ENCODE measurements around the gene KIAA1958. TPM values are rescaled to one million over a fixed set of nuclear protein-coding genes. Genes with fewer than 3 reads are reported as not detected.

Gene KIAA1958
- total and polyA plus RNA-seq, 2 donors from 2014 or later = 2.6 to 15.3 TPM

- no peaks in the 10 kb centered on the region for H3K4me1 ChIP-seq (ENCODE audit: control insufficient read depth in 2 of 3, insufficient read depth in 2 of 3, low read depth in 1 of 3, low read length in 3 of 3)
- H3K4me3 ChIP-seq (ENCODE audit: low read length in 3 of 3) = no peak overlapping the region
- H3K27ac ChIP-seq (ENCODE audit: low read depth in 2 of 2, low read length in 2 of 2) = no peak overlapping the region
- no peaks in the 10 kb centered on the region for H3K9me3 ChIP-seq (ENCODE audit: control insufficient read depth in 2 of 3, insufficient read depth in 1 of 3, low read length in 3 of 3)
- H3K9ac ChIP-seq (ENCODE audit: low read length in 3 of 3) = no peak overlapping the region
- intact Hi-C loops (cut with DNase I) = no loop called here
- no peak for DNase-seq
- peaks cover 0 to 7% (median 5%) of the 10 kb centered on the region in 3 donors for H3K36me3 ChIP-seq (ENCODE audit: control insufficient read depth in 2 of 3, insufficient read depth in 3 of 3, low read length in 3 of 3)
- TF ChIP-seq CTCF (IDR thresholded peaks at IDR 0.05; ENCODE audit: borderline replicate concordance, extremely low read depth, insufficient read depth) = no peak
- no peaks in the 10 kb centered on the region for H3K27me3 ChIP-seq (ENCODE audit: control insufficient read depth, insufficient read depth, low read length)
- no peak for FAIRE-seq
Measured at GRCh38 chr9:112655668-112656067, 169.0 kb downstream of the KIAA1958 start.

GRCh38 chr9:112659906-112660305 lies 173.3 kb downstream of the KIAA1958 start:
- DNase-seq (no peak), FAIRE-seq (no peak)
- H3K27me3 ChIP-seq (ENCODE audit: control insufficient read depth, insufficient read depth, low read length) = no peaks in the 10 kb centered on the region
- intact Hi-C loops (cut with DNase I) = no loop called here
- no peak overlapping the region for H3K9ac ChIP-seq (ENCODE audit: low read length in 3 of 3)
- H3K4me3 ChIP-seq (ENCODE audit: low read length in 3 of 3) = no peak overlapping the region
- no peaks in the 10 kb centered on the region for H3K9me3 ChIP-seq (ENCODE audit: control insufficient read depth in 2 of 3, insufficient read depth in 1 of 3, low read length in 3 of 3)
- TF ChIP-seq CTCF (IDR thresholded peaks at IDR 0.05; ENCODE audit: borderline replicate concordance, extremely low read depth, insufficient read depth) = no peak
- H3K27ac ChIP-seq (ENCODE audit: low read depth in 2 of 2, low read length in 2 of 2) = no peak overlapping the region
- no peaks in the 10 kb centered on the region for H3K4me1 ChIP-seq (ENCODE audit: control insufficient read depth in 2 of 3, insufficient read depth in 2 of 3, low read depth in 1 of 3, low read length in 3 of 3)
- peaks cover 0 to 7% (median 5%) of the 10 kb centered on the region in 3 donors for H3K36me3 ChIP-seq (ENCODE audit: control insufficient read depth in 2 of 3, insufficient read depth in 3 of 3, low read length in 3 of 3)

- intact Hi-C loops (cut with DNase I) = no loop called here
- FAIRE-seq = no peak
- no peak overlapping the region for H3K9ac ChIP-seq (ENCODE audit: low read length in 3 of 3)
- no peaks in the 10 kb centered on the region for H3K27me3 ChIP-seq (ENCODE audit: control insufficient read depth, insufficient read depth, low read length)
- H3K9me3 ChIP-seq (ENCODE audit: control insufficient read depth in 2 of 3, insufficient read depth in 1 of 3, low read length in 3 of 3) = no peaks in the 10 kb centered on the region
- DNase-seq = no peak
- H3K4me3 ChIP-seq (ENCODE audit: low read length in 3 of 3) = no peak overlapping the region
- H3K4me1 ChIP-seq (ENCODE audit: control insufficient read depth in 2 of 3, insufficient read depth in 2 of 3, low read depth in 1 of 3, low read length in 3 of 3) = no peaks in the 10 kb centered on the region
- H3K36me3 ChIP-seq (ENCODE audit: control insufficient read depth in 2 of 3, insufficient read depth in 3 of 3, low read length in 3 of 3) = peaks cover 0 to 7% (median 5%) of the 10 kb centered on the region in 3 donors
- TF ChIP-seq CTCF (IDR thresholded peaks at IDR 0.05; ENCODE audit: borderline replicate concordance, extremely low read depth, insufficient read depth) = no peak
- no peak overlapping the region for H3K27ac ChIP-seq (ENCODE audit: low read depth in 2 of 2, low read length in 2 of 2)
Measured at GRCh38 chr9:112663681-112664080, 177.1 kb downstream of the KIAA1958 start.

- Histone ChIP-seq H3K27me3 (ENCODE audit: control insufficient read depth, insufficient read depth, low read length) (no peaks in the 10 kb centered on the region), H3K9me3 (ENCODE audit: control insufficient read depth in 2 of 3, insufficient read depth in 1 of 3, low read length in 3 of 3) (no peaks in the 10 kb centered on the region), H3K4me3 (ENCODE audit: low read length in 3 of 3) (no peak overlapping the region), H3K9ac (ENCODE audit: low read length in 3 of 3) (no peak overlapping the region), H3K4me1 (ENCODE audit: control insufficient read depth in 2 of 3, insufficient read depth in 2 of 3, low read depth in 1 of 3, low read length in 3 of 3) (no peaks in the 10 kb centered on the region), H3K36me3 (ENCODE audit: control insufficient read depth in 2 of 3, insufficient read depth in 3 of 3, low read length in 3 of 3) (peaks cover 0 to 4% (median 2%) of the 10 kb centered on the region in 3 donors), H3K27ac (ENCODE audit: low read depth in 2 of 2, low read length in 2 of 2) (no peak overlapping the region)
- FAIRE-seq (no peak), DNase-seq (no peak)
- no peak for TF ChIP-seq CTCF (IDR thresholded peaks at IDR 0.05; ENCODE audit: borderline replicate concordance, extremely low read depth, insufficient read depth)
- intact Hi-C loops (cut with DNase I) = no loop called here
Measured at GRCh38 chr9:112664531-112664930, 177.9 kb downstream of the KIAA1958 start.
